Measurements from ENCODE around the gene PCMT1. TPM values are rescaled to one million over a fixed set of nuclear protein-coding genes. Genes with fewer than 3 reads are reported as not detected.

PCMT1 gene
- polyA plus RNA-seq, 2 of the 4 experiments (the other 2 are of a cell fraction) = 92.4 to 99.3 TPM

- TF ChIP-seq MYC (IDR thresholded peaks at IDR 0.05; ENCODE audit: borderline replicate concordance, low read length) = no peak
- no peak for TF ChIP-seq USF2 (IDR thresholded peaks at IDR 0.05)
- TF ChIP-seq BHLHE40 (IDR thresholded peaks at IDR 0.05; ENCODE audit: low read depth, low read length) = no peak
- TF ChIP-seq NFE2L2 (conservative IDR thresholded peaks at IDR 0.05; ENCODE audit: low read length) = no peak
- Histone ChIP-seq H3K4me3 (no peak overlapping the region), H3K27ac (no peak overlapping the region), H3K4me1 (peaks cover 11% of the 10 kb centered on the region; the same call in 2 of the 3 replicates), H3K9me3 (no peaks in the 10 kb centered on the region), H3K4me2 (no peak overlapping the region)
- POLR2A ChIA-PET = no interaction called here
- DNase-seq (ENCODE audit: low read depth in 1 of 2, low spot score in 1 of 2) = no peak
- no peak for ATAC-seq
- WGBS (ENCODE audit: missing lambda C conversion rate) = 92% methylated on average over 9 of the region's 9 CpGs
- CTCF ChIA-PET = interaction anchor here (1.4 kb wide), 1 partner anchor 10 kb away, joined by 4 read pairs; no protein-coding TSS in a partner anchor
- FAIRE-seq = no peak
Observed at GRCh38 chr6:149755300-149756260, 6.0 kb downstream of the PCMT1 start.

GRCh38 chr6:149756261-149756636, 6.7 kb downstream of the PCMT1 start:
- no peak overlapping the region for H3K27ac ChIP-seq
- H3K9me3 ChIP-seq = no peaks in the 10 kb centered on the region
- H3K4me1 ChIP-seq = peaks cover 8% of the 10 kb centered on the region; the same call in 2 of the 3 replicates
- no peak for FAIRE-seq
- no peak overlapping the region for H3K4me2 ChIP-seq
- CTCF ChIA-PET = interaction anchor here (1.4 kb wide), 1 partner anchor 11 kb away, joined by 4 read pairs; no protein-coding TSS in a partner anchor
- POLR2A ChIA-PET = no interaction called here
- 91% methylated on average over 6 of the region's 7 CpGs for WGBS (ENCODE audit: missing lambda C conversion rate)
- H3K4me3 ChIP-seq = no peak overlapping the region
- ATAC-seq = no peak
- no peak for DNase-seq (ENCODE audit: low read depth in 1 of 2, low spot score in 1 of 2)
- TF ChIP-seq JUNB (IDR thresholded peaks at IDR 0.05) = no peak
- no peak for TF ChIP-seq FOXS1 (CRISPR knock-in tag; IDR thresholded peaks at IDR 0.05)
- no peak for TF ChIP-seq ZSCAN20 (CRISPR knock-in tag; IDR thresholded peaks at IDR 0.05)
- TF ChIP-seq NFE2L2 (conservative IDR thresholded peaks at IDR 0.05; ENCODE audit: low read length) = no peak
- TF ChIP-seq FOSB (CRISPR knock-in tag; IDR thresholded peaks at IDR 0.05) = no peak
- no peak for TF ChIP-seq RFX5 (IDR thresholded peaks at IDR 0.05)
- TF ChIP-seq CHD4 (IDR thresholded peaks at IDR 0.05; ENCODE audit: borderline replicate concordance) = no peak
- no peak for TF ChIP-seq POLR2A (IDR thresholded peaks at IDR 0.05; ENCODE audit: low read length)
- TF ChIP-seq MAX (IDR thresholded peaks at IDR 0.05) = no peak
- no peak for TF ChIP-seq RNF2 (IDR thresholded peaks at IDR 0.05; ENCODE audit: borderline replicate concordance, low read depth)
- no peak for TF ChIP-seq BHLHE40 (IDR thresholded peaks at IDR 0.05; ENCODE audit: low read depth, low read length)
- no peak for TF ChIP-seq CTCF (IDR thresholded peaks at IDR 0.05)
- TF ChIP-seq HEYL (CRISPR knock-in tag; IDR thresholded peaks at IDR 0.05) = no peak
- no peak for TF ChIP-seq PBX3 (IDR thresholded peaks at IDR 0.05)
- TF ChIP-seq RAD21 (conservative IDR thresholded peaks at IDR 0.05 in 1 of 2, IDR thresholded peaks at IDR 0.05 in 1 of 2) = no peak
- no peak for TF ChIP-seq ATOH8 (CRISPR knock-in tag; IDR thresholded peaks at IDR 0.05; ENCODE audit: low read depth)
- no peak for TF ChIP-seq CEBPB (IDR thresholded peaks at IDR 0.05)
- TF ChIP-seq PHF8 (IDR thresholded peaks at IDR 0.05; ENCODE audit: borderline replicate concordance, low read depth) = no peak
